ENCODE data around the gene CORO2B.
"Not testable (repeated sequence)": the region's sequence is repeated elsewhere in the genome, so short reads cannot be mapped to it uniquely, and the experiment has no call there.

CORO2B gene

DNA sequence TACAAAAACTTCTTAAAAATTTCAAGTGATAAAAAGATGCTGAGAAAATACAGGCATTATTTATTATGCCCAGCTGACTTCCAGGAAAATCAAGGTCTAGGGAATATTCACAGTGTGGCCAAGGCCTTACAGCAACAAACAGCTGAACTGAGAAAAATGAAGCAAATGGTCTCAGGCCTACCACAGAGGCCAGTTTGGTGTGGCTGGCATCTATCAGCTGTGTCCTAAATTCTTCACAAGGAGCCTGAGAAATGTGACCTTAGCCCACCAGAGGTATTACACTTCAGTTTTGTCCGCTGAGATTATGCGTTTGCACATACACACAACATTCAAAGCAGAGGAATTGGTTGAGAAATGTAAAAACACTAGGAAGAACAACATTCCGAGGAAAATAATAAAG, 164.5 kb downstream of the CORO2B start:
- in situ Hi-C loops (cut with MboI; ENCODE audit: low sequenced_read_pairs, unreplicated experiment) = no loop called here
- TF ChIP-seq, protein P1, sequence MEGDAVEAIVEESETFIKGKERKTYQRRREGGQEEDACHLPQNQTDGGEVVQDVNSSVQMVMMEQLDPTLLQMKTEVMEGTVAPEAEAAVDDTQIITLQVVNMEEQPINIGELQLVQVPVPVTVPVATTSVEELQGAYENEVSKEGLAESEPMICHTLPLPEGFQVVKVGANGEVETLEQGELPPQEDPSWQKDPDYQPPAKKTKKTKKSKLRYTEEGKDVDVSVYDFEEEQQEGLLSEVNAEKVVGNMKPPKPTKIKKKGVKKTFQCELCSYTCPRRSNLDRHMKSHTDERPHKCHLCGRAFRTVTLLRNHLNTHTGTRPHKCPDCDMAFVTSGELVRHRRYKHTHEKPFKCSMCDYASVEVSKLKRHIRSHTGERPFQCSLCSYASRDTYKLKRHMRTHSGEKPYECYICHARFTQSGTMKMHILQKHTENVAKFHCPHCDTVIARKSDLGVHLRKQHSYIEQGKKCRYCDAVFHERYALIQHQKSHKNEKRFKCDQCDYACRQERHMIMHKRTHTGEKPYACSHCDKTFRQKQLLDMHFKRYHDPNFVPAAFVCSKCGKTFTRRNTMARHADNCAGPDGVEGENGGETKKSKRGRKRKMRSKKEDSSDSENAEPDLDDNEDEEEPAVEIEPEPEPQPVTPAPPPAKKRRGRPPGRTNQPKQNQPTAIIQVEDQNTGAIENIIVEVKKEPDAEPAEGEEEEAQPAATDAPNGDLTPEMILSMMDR (IDR thresholded peaks at IDR 0.05; ENCODE audit: borderline replicate concordance, control extremely low read depth, extremely low read depth, insufficient read depth, missing control alignments) = no peak
- DNase-seq (ENCODE audit: low spot score) = no peak

DNA sequence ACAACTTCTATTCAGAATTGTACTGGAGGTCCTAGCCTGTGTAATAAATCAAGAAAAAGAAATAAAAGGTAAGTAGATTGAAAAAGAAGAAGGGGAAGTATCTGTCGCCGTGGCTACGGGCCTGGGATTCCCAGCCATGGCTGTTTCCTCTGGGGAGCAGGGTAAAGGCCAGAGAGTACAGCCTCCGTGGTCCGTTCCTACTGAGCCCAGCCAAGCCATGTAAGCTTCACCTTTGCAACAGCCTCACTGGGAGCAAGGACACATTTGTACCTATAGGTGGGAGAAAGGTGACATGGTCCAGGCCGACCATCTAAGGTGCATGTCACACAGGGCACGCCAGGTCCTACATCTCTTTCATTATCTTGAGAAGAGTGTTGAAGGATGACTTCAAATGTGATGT, 170.6 kb downstream of the CORO2B start:
- TF ChIP-seq, protein P1 (IDR thresholded peaks at IDR 0.05; ENCODE audit: borderline replicate concordance, control extremely low read depth, extremely low read depth, insufficient read depth, missing control alignments) = no peak
- in situ Hi-C loops (cut with MboI; ENCODE audit: low sequenced_read_pairs, unreplicated experiment) = no loop called here
- DNase-seq (ENCODE audit: low spot score) = no peak

DNA sequence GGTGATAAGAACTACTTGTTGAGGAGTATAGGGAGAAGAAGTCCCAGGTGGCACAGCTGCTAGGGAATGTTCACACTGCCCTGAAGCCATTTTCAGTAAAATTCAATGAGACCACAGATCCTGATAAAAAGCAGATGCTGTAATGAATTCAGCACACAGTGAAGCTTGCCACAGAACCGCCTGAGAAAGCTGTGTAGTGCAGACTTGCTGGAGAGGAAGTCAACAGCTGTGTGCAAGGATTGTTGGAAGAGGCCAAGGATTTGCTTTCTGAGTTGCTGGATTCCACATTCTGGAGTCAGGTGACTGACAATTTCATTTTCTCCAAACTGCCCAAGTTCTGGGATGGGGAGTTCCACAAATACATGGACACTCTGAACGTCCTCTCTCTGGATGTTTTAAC, 171.0 kb downstream of the CORO2B start:
- in situ Hi-C loops (cut with MboI; ENCODE audit: low sequenced_read_pairs, unreplicated experiment) = no loop called here
- TF ChIP-seq, protein P1 (IDR thresholded peaks at IDR 0.05; ENCODE audit: borderline replicate concordance, control extremely low read depth, extremely low read depth, insufficient read depth, missing control alignments) = no peak
- no peak for DNase-seq (ENCODE audit: low spot score)

DNA sequence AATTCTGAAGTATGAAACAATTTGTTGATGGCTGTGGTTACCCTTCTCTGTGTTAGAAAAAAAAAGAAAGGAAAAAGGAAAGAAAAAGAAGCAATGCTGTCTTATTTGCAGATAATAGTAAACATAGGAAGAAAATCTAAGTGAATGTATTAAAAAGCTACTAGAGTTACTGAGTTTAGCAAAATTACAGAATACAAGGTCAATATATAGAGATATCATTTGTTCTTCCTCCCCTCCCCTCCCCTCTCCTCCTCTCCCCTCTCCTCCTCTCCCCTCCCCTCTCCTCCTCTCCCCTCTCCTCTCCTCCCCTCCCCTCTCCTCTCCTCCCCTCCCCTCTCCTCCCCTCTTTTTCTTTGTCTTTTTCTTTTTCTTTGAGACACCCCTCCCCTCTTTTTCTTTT, 172.8 kb downstream of the CORO2B start:
- no peak for DNase-seq (ENCODE audit: low spot score)
- in situ Hi-C loops (cut with MboI; ENCODE audit: low sequenced_read_pairs, unreplicated experiment) = no loop called here
- TF ChIP-seq, protein P1 (IDR thresholded peaks at IDR 0.05; ENCODE audit: borderline replicate concordance, control extremely low read depth, extremely low read depth, insufficient read depth, missing control alignments) = no peak

DNA sequence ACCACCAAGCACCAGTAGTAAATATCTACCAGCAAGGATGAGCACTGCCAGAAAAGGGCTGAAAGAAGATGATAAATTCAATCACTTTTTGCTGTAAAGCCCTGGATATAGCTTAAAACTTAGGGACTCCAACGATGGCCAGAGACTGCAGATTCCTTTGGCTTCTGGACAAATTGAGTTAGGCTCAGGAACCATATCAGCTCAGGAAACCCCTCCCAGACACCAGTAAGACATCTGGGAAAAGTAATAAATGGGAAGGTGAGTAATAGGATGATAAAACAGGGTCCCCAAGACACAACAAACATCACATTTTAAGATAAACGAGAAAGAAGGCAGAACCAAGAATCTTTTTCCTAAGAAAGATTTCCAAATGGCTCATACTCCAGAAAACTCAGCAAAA, 176.9 kb downstream of the CORO2B start:
- TF ChIP-seq, protein P1 (IDR thresholded peaks at IDR 0.05; ENCODE audit: borderline replicate concordance, control extremely low read depth, extremely low read depth, insufficient read depth, missing control alignments) = no peak
- in situ Hi-C loops (cut with MboI; ENCODE audit: low sequenced_read_pairs, unreplicated experiment) = no loop called here
- no peak for DNase-seq (ENCODE audit: low spot score)

DNA sequence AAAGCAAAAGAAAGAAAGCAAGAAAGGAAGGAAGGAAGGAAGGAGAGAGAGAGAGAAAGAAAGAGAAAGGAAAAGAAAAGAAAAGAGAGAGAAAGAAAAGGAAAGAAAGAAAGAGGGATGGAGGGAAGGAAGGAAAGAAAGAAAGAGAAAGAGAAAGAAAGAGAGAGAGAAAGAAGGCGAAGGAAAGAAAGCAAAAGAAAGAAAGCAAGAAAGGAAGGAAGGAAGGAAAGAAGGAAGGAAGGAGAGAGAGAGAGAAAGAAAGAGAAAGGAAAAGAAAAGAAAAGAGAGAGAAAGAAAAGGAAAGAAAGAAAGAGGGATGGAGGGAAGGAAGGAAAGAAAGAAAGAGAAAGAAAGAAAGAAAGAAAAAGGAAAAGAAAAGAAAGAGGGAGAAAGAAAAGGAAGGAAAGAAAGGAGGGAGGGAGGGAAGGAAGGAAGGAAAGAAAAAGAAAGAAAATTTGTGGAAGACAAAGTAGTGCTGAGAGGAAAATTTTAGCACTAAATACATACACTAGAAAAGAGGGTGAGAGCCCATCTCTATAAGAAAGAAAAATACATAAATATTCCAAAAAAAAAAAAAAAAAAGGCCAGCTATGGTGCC, 181.3 kb downstream of the CORO2B start:
- in situ Hi-C loops (cut with MboI; ENCODE audit: low sequenced_read_pairs, unreplicated experiment); DNase-seq (ENCODE audit: low spot score): not testable (repeated sequence)

DNA sequence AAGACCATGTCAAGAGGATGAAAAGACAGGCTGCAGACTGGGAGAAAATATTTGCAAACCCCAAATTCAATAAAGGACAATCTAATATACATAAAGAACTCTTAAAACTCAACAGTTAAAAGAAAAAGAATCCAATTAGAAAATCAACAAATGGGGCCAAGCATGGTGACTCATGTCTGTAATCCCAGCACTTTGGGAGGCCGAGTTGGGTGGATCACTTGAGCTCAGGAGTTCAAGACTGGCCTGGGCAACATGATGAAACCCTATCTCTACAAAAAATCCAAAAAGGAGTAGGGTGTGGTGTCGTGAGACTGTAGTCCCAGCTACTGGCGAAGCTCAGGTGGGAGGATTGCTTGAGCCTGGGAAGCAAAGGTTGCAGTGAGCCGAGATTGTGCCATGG, 184.3 kb downstream of the CORO2B start:
- TF ChIP-seq, protein P1 (IDR thresholded peaks at IDR 0.05; ENCODE audit: borderline replicate concordance, control extremely low read depth, extremely low read depth, insufficient read depth, missing control alignments) = no peak
- in situ Hi-C loops (cut with MboI; ENCODE audit: low sequenced_read_pairs, unreplicated experiment) = no loop called here
- DNase-seq (ENCODE audit: low spot score) = no peak
